UCSD-AML1 (cell line): ENCODE data around the gene ARHGEF7.

Experiments used
- DNase-seq: peaks from one replicate; lab custom pipeline; 2025; ENCODE audit not compliant: unreplicated experiment; lab: John Stamatoyannopoulos, UW

The ARHGEF7 gene

GRCh38 chr13:111219280-111219679, 104.2 kb downstream of the ARHGEF7 start:
- no peak for DNase-seq

- no peak for DNase-seq
These were observed 104.8 kb downstream of the ARHGEF7 start for GRCh38 chr13:111219950-111220349.

DNA sequence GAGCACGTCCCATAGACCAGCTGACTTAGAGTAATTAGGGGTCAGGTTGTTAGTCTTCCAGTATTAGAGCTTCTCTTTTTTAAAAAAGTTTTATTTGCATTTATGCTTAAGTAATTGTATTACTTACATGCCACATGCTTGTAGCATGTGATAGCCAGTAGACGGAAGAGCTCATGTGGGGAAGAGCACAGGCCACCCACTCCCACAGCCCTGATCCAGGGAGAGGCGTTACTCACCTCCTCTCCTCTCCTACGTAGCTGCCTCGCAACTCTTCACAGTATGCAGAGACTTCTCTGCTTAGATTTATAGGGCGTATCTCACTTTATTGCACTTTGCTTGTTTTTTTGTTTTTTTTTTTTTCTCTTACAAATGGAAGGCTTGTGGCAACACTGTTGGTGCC, 110.1 kb downstream of the ARHGEF7 start:
- DNase-seq = no peak

DNA sequence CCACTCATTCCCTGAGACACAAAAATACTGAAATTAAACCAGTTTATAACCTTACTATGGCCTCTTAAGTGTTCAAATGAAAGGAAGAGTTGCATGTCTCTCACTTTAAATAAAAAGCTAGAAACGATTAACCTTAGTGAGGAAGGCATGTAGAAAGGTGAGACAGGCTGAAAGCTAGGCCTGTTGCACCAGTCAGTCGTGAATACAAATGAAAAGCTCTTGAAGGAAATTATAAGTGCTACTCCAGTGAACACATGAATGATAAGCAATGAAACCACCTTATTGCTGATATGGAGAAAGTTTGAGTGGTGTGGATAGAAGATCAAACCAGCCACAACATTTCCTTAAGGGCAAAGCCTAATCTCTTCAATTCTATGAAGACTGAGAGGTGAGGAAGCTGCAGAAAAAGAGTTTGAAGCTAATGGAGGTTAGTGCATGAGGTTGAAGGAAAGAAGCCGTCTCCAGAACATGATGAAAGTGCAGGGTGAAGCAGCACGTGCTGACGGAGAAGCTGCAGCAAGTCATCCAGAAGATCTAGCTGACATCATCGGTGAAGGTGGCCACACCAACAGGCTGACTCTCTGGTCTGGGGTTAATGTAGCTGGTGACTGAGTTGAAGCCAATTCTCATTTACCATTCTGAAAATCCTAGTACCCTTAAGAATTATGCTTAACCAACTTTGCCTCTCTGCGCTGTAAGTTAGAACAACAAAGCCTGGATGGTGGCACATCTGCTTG, 110.9 kb downstream of the ARHGEF7 start:
- no peak for DNase-seq

- DNase-seq = no peak
These were observed 112.3 kb downstream of the ARHGEF7 start for GRCh38 chr13:111227405-111227804.

- DNase-seq = no peak
These were observed 113.4 kb downstream of the ARHGEF7 start for GRCh38 chr13:111228262-111229144.

DNA sequence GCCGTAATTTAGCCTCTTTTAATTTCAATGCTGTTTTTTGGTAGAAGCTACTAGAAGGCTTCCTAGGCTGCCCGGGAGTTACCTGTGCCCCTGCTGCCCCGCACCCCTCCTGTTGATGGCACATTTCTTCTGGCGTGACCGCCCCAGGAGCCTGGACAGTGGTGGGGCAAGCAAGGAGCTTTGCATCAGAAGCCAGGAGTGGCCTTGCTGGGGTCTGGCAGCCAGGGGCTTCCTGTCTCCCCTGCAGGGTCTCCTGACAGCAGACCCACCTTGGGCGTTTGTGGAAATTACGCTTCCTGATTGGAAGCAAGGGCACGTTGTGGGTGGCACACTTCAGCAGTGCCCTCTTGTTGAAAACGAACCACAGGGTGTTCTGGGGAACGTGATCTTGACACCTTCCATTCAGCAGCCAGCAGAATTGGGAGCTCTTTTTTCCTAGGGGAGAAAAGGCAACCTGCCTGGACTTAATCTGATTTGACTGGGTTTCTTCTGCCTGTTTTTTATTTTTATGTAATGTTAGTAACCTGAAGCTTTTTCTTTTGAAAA, 115.3 kb downstream of the ARHGEF7 start:
- no peak for DNase-seq

- DNase-seq = no peak
These were observed 117.1 kb downstream of the ARHGEF7 start for GRCh38 chr13:111232191-111232590.

DNA sequence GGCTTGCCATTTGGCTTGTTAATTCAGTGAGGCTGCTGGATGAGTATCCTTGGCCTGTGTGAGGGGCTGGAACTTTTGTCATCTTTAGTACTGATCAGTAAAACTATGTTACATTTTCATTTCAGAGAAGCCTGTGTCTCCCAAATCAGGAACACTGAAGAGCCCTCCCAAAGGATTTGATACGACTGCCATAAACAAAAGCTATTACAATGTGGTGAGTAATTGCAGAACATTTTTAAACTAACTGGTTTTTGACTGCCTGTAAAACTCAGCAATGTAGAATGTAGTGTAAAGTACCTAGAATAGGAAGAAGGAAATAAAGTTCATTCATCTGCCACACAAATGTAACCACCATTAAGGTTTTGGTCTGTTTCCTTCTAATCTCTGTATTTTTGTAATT, 118.0 kb downstream of the ARHGEF7 start:
- DNase-seq = no peak

GRCh38 chr13:111239764-111240670, 124.9 kb downstream of the ARHGEF7 start:
- DNase-seq = no peak

DNA sequence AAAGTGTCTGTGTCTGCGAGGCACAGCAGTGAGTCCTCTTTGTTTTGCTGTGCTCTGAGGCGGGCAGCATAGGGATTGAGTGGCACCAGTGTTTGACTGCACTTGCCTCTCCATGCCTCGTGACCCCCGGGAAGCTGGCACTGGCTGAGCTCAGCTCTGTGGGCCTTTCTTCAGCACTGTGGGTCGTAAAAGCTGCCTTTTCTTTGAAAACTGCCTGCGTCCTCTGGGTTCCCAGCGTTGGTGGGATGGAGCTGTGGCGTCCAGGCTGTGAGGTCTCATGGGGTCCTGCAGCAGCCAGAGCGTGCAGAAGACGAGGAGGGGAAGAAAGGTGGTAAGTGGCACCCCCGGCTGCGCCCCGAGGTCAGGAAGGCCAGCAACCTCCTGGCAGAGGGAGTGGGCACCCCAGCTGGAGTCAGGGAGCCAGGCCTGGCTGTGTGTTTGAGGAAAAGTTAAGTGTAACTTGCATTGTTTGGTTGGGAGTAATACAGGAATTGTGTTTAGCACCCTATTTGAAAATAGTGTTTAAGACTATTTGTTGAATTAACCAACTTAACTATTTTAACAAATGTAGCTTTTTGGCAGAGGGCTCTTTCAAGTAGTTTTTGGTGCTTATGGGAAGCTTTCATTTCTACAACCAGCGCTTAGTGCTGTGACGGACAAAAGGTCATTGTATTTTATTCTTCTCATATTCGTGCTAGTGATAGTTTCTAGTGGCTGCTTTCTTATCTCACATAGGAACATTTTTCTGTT, 126.1 kb downstream of the ARHGEF7 start:
- DNase-seq = no peak

GRCh38 chr13:111241862-111242261, 126.8 kb downstream of the ARHGEF7 start:
- DNase-seq = no peak

DNA sequence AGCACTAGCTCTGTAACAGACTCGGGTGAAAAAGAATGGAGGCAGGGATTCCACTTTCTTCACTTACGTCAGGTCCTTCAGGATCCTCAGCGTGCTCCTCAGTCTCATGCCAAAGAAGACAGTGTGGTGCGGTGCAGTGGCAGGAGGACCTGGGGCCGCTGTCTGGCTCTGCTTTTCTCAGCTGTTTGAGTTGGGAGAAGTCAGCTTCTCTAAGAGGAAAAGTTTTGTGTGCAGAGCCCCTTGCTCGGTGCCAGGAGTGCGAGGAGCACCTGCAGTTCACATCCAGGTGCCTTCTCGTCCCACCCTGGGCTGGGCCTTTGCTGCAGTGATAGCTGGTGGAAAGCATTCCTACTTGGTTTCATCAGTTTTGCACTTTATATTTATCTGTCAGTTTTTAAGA, 127.5 kb downstream of the ARHGEF7 start:
- no peak for DNase-seq

DNA sequence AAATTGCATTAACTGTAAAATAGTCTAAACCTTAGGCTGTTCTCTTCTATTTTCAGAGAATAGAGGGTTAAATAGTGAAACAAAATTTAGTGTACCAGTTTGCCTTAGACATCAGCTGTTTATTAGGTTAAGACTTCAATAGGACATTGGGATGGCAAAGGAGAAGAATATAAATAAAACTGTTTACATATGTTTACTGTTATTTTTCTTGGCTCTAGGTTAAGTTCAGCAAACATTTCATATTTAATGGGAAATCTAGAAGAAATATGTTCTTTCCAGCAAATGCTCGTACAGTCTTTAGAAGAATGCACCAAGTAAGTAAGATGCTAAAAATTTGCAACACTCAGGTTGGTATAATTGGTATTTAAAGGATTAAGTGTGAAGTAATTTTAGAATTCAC, 128.9 kb downstream of the ARHGEF7 start:
- no peak for DNase-seq

DNA sequence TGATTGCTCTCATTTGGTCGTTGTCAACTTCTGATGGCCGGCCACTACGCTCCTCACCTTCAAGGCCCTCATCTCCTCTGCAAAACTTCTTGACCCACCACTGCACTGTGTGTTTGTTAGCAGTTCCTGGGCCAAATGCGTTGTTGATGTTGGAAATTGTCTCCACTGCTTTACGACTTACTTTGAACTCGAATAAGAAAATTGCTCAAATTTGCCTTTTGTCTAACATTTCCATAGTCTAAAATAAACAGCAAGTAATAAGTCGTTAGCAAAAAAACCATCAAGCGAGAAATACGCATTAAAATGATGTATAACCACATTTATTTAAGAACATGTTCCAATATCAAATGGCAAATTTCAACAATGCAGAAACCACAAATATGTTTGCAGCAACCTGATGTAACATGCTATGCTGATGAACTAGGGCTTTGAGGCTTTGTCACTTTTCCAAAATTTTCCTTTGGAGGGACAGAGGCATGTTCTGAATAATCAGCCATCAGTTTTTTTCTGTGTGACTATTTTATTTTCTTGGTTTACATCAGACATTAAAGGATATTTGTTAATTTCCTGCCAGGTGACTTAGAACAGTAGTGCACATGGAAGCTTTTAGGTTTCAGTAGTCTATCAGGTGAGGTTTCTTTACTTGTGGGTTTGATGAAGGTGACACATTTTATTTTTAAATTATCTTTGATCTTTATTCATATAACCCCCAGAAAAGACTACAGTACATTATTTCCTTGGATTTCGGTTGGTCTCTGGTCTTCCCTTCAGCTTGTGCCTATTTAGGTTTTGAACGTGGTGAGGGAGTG, 130.7 kb downstream of the ARHGEF7 start:
- DNase-seq = no peak

- no peak for DNase-seq
These were observed 132.4 kb downstream of the ARHGEF7 start for GRCh38 chr13:111247552-111247951.

- no peak for DNase-seq
These were observed 133.7 kb downstream of the ARHGEF7 start for GRCh38 chr13:111248822-111249221.

GRCh38 chr13:111249637-111250360, 134.7 kb downstream of the ARHGEF7 start:
- DNase-seq = no peak
